ENCODE results near the gene ADAMTS20.
A peak's percentile ranks its signal among the peaks of the same experiment; 100 is the strongest.
"Not testable (repeated sequence)": the region's sequence is repeated elsewhere in the genome, so short reads cannot be mapped to it uniquely, and the experiment has no call there.

The ADAMTS20 gene

GRCh38 chr12:43361031-43361710 is 190.8 kb downstream of the ADAMTS20 start:
- no peak for DNase-seq (ENCODE audit: low spot score)

- DNase-seq (ENCODE audit: low spot score), result not testable (repeated sequence)
Measured at GRCh38 chr12:43360001-43360400, 192.0 kb downstream of the ADAMTS20 start.

- no peak for DNase-seq (ENCODE audit: low spot score)
Measured at GRCh38 chr12:43357141-43357540, 194.9 kb downstream of the ADAMTS20 start.

GRCh38 chr12:43352001-43352400 is 200.0 kb downstream of the ADAMTS20 start:
- no peak for DNase-seq (ENCODE audit: low spot score)

- DNase-seq (ENCODE audit: low spot score), result no peak
Measured at GRCh38 chr12:43349863-43350262, 202.1 kb downstream of the ADAMTS20 start.

- no peak for DNase-seq (ENCODE audit: low spot score)
Measured at GRCh38 chr12:43348221-43348620, 203.8 kb downstream of the ADAMTS20 start.

GRCh38 chr12:43347026-43347425 is 205.0 kb downstream of the ADAMTS20 start:
- DNase-seq (ENCODE audit: low spot score), result no peak

GRCh38 chr12:43345023-43345422 is 207.0 kb downstream of the ADAMTS20 start:
- no peak for DNase-seq (ENCODE audit: low spot score)

GRCh38 chr12:43341785-43342313 is 210.2 kb downstream of the ADAMTS20 start:
- not testable (repeated sequence) for DNase-seq (ENCODE audit: low spot score)

GRCh38 chr12:43338848-43339526 is 213.0 kb downstream of the ADAMTS20 start:
- peak; percentile 18 for DNase-seq (ENCODE audit: low spot score)

GRCh38 chr12:43337571-43338444 is 214.2 kb downstream of the ADAMTS20 start:
- DNase-seq (ENCODE audit: low spot score), result no peak

GRCh38 chr12:43336962-43337555 is 214.9 kb downstream of the ADAMTS20 start:
- DNase-seq (ENCODE audit: low spot score), result peak; percentile 5

- no peak for DNase-seq (ENCODE audit: low spot score)
Measured at GRCh38 chr12:43333644-43334043, 218.4 kb downstream of the ADAMTS20 start.

GRCh38 chr12:43332977-43333640 is 218.9 kb downstream of the ADAMTS20 start:
- DNase-seq (ENCODE audit: low spot score), result no peak

GRCh38 chr12:43331935-43332334 is 220.1 kb downstream of the ADAMTS20 start:
- no peak for DNase-seq (ENCODE audit: low spot score)

GRCh38 chr12:43329375-43329774 is 222.6 kb downstream of the ADAMTS20 start:
- DNase-seq (ENCODE audit: low spot score), result no peak

GRCh38 chr12:43325786-43326185 is 226.2 kb downstream of the ADAMTS20 start:
- DNase-seq (ENCODE audit: low spot score), result no peak

GRCh38 chr12:43320281-43320680 is 231.7 kb downstream of the ADAMTS20 start:
- no peak for DNase-seq (ENCODE audit: low spot score)

- peak; percentile 3 for DNase-seq (ENCODE audit: low spot score)
Measured at GRCh38 chr12:43318021-43318420, 234.0 kb downstream of the ADAMTS20 start.

- DNase-seq (ENCODE audit: low spot score), result no peak
Measured at GRCh38 chr12:43317156-43317555, 234.8 kb downstream of the ADAMTS20 start.

GRCh38 chr12:43316520-43316919 is 235.5 kb downstream of the ADAMTS20 start:
- no peak for DNase-seq (ENCODE audit: low spot score)
